ENCODE measurements around the gene ARAP2.

The ARAP2 gene

GRCh38 chr4:36027203-36027602, 217.1 kb downstream of the ARAP2 start:
- no peak for TF ChIP-seq CTCF (IDR thresholded peaks at IDR 0.05; ENCODE audit: extremely low read depth, missing control alignments)
- no peak for DNase-seq (ENCODE audit: low spot score)

GRCh38 chr4:36026348-36026880, 217.9 kb downstream of the ARAP2 start:
- no peak for TF ChIP-seq CTCF (IDR thresholded peaks at IDR 0.05; ENCODE audit: extremely low read depth, missing control alignments)
- DNase-seq (ENCODE audit: low spot score) = no peak

GRCh38 chr4:36024901-36025660, 219.2 kb downstream of the ARAP2 start:
- no peak for DNase-seq (ENCODE audit: low spot score)
- no peak for TF ChIP-seq CTCF (IDR thresholded peaks at IDR 0.05; ENCODE audit: extremely low read depth, missing control alignments)

GRCh38 chr4:36020351-36020750, 224.0 kb downstream of the ARAP2 start:
- TF ChIP-seq CTCF (IDR thresholded peaks at IDR 0.05; ENCODE audit: extremely low read depth, missing control alignments) = no peak
- no peak for DNase-seq (ENCODE audit: low spot score)
